Hematopoietic multipotent progenitor cell treated with erythropoietin and hydrocortisone succinate and interleukin-3 and kit ligand, for 4 days (in vitro differentiated cells): ENCODE data around the gene DIO1.
A peak's percentile ranks its signal among the peaks of the same experiment; 100 is the strongest.

ENCODE experiments used
- DNase-seq: peaks from one replicate; pipeline ENCODE4 v3.0.0-alpha.2; 2015

The DIO1 gene

DNA sequence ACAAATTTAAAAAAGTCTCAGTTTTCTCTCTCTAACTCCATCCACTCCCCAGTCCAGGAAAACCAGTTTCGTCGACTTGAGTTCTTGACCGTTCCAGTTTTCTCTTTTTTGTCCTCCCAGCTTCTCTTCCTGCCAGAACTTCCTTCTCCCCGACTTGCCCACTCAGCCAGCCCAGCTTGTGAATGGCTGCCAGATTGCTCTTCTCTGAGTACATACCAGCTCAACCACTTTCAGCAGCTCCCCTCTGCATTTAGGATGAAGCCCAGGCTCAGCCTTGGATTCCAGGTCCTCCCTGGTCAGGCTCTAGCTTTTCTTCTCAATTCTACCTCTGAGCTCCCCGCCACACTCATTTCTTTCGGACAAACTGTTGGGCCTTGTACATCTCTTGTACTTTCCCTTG lies 1.4 kb downstream of the DIO1 start:
- no peak for DNase-seq

DNA sequence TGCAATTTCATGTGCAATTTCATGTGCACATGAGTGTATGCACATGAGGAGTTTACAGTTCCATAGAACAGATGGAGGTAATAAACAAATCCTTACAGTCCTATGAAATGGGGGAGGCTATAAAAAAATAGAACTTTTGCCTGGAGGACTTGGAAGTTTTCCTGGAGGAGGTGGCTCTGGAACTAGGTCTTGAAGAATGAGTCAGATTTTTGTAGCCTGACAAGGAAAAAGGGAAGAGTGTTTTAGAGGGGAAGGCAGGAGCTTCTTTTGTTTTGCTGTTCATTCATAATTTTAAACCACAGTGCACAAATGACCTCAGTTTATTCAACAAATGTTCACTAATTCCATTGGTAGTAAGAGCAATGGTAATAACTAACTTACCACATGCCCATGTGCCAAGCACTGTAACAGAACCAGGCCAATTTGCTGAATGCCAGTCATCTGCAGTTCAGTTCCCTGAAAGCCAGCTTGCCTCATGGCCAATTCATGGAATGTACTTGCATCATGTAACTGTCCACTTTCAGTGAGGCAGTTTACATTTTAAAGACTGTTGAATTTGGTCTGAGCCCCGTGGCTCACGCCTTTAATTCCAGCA lies 2.7 kb downstream of the DIO1 start:
- no peak for DNase-seq

DNA sequence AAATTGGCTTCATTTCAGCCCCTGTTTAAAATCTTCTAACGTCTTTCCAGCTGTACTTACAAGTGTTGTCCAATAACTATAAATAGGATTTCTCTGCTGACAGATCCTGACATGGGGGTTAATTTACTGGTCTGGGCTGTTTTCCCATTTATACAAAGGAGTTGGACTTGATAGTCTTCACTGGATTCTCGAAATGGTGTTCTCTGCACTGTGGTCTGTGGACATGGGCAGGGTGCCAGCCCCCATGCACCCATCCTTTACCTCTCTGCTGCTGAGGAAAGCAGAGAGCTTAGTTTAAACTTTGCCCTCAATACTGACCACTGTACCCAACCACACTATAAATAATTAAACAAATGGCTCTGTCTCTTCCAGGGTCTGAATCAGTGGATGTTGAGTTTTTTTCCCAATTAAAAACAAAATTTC lies 5.2 kb downstream of the DIO1 start:
- DNase-seq, result no peak

DNA sequence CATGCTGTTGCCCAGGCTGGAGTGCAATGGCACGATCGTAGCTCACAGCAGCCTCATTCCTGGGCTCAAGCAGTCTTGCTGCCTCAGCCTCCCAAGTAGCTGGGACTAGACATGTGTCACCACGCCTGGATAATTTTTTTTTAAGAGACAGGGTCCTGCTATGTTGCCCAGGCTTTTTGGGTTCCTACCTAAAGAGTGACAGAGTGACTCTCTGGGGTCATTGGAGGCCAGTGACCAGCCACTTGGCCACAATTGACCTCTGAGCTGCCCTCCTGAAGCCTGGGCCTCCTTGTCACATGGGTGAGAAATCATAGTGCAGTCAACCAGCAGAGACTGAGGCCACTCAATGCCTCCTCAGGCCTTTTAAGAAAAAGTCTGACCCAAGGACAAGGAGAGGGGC lies 5.7 kb downstream of the DIO1 start:
- DNase-seq, result no peak

DNA sequence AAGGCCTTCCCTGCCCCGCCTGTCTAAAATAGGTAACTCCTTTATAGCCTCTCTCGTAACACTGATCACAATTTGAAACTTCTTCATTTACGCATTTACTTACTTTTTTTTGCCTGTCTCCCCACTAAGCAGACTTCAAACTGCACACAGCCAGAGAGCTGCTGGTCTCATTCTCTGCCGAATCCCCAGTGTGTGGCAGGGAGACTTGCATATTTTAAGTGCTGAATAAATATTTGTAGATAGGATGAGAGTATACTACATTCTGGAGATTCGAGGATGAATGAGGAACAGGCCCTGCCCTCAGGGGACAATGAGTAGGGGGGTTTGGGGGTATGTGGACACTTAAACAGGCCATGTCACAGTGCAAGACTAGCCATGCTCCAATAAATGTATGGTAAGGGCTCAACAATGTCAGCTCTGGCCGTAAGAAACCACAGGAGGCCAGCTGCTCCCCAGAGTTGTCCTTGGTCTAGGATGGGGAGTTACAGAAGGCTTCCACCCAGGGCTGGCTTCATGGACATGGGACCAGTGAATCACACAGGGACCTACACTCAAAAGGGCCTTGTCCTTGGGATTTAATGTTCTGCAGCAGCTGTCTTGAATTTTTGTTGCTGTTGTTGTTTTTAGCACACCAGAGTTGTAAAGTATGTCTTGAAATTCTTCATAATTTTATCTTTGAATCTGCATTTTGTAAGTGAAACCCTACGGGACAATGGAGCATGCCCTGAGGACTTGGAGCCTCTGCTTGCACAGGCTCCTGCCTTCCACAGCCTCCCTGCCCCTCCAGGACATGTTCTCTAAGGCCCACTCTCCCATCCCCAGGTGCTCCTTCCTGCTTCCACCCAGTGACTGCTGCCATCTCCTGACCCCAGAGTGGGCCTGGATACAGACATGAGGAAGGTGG lies 8.5 kb downstream of the DIO1 start:
- DNase-seq, result no peak

DNA sequence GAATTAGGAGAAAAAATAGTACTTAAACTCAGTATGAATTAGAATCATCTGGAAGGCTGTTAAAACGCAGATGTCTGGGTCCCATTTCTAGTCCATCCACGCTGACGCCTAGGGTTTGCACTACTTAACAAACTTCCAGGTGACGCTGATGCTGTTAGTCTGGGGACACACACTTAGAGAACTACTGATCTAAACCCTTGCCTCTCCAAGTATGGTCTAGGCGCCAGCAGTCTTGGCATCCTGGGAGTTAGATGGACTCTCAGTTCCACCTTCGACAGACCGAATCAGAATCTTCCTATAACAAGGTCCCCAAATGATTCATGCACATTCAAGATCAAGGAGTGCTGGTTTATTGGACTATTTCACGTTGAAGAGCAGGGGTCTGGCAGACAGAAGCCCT lies 11.5 kb downstream of the DIO1 start:
- DNase-seq, result no peak

DNA sequence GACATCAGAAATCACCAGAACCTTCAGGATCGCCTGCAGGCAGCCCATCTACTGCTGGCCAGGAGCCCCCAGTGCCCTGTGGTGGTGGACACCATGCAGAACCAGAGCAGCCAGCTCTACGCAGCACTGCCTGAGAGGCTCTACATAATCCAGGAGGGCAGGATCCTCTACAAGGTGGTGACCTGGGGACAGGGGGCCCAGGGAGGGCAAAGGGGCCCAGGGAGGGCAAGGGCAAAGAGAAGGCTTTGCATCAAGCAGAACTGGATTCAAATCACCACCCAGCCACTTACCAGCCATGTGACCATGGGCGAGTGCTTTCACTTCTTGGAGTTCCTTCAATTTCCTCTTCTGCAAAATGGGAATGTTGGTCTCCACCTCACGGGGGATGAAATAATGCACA lies 12.1 kb downstream of the DIO1 start:
- DNase-seq, result no peak

DNA sequence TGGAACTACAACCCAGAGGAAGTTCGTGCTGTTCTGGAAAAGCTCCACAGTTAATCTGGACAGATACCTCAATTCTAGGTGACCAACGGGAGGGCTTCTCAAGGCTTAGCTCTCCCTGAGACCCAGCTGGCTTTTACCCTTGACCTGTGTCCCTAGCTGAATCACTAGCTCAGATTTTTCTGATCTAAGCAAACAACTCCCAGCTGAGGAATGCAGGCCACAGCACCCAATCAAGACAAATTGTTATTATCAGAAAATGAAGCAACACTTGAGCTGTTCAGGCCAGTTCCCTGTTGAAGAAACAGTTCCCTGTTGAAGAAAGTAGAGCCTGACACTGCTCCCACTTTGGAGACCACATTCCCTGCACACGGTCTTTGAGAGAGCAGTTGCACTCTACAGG lies 16.0 kb downstream of the DIO1 start:
- no peak for DNase-seq

DNA sequence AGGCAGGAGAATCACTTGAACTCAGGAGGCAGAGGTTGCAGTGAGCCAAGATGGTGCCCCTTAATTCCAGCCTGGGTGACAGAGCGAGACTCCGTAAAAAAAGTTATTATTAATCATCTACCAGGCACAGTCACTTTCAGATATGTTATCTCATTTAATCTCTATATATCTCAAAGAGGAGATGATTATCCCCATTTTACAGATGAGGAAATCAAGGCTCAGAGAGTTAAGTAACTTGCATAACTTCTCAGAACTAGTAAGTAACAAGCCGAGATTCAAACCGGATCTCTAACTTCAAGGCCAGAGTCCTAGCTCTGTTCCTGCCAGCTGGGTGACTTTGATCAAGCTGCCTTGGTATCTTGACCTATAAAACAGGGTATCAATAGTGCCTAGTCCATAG lies 17.5 kb downstream of the DIO1 start:
- no peak for DNase-seq

DNA sequence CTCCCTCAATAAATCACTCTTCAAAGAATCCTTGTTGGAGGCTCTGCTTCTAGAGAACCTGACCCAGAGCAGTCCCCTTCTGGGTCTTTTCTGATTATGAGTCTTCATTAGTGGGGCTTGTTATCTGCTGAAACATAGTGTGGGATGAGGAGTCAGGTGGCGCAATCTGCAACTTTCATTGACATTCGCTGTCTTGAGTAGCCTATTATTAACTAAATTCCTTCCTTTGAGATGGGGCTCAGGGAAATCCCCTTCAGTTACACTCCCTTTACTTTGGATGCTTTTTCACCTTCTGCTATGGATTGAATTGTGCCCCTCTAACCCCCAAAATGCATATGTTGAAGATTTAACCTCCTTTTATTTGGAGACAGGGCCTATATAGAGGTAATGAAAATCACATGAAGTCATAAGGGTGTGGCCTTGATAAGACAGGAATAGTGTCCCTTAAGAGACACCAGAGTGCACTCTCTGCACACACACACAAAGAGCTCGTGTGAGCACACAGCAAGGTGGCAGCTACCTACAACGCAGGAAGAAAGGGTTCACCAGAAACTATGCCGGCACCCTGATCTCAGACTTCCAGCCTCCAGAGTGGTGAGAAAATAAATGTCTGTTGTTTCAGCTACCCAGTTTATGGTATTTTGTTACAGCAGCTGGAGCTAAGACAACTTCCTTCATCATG lies 19.5 kb downstream of the DIO1 start:
- peak; percentile 33 for DNase-seq

DNA sequence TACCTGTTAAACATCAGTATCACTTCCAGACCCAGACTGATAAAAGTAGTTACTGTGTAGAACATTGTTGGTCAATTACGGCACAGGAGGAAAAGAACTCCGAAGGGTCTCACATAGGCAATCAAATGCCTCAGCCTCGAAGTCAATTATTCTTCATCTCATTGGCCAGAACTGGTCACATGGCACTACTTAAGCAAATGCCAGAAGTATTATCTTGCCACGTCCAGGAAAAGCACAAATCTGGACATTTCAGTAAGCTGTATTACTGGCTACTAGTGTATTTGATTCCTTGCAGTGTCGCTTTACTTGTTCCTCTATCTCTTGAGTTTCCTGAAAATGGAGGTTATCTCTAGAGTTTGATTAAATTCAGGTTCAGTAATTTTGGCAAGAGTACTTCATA lies 24.4 kb downstream of the DIO1 start:
- no peak for DNase-seq

DNA sequence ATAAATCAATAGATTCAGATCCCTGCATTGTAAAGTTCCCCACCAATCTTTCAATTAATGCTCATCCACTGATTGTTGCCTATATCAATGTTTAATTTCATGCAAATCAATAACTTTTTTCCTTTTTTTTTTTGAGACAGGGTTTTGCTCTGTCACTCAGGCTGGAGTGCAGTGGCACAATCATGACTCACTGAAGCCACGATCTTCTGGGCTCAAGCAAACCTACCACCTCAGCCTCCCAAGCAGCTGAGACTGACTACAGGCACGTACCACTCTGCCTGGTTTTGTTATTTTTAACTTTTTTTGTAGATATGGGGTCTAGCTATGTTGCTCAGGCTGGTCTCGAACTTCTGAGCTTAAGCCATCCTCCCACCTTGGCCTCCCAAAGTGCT lies 25.7 kb downstream of the DIO1 start:
- peak; percentile 35 for DNase-seq

DNA sequence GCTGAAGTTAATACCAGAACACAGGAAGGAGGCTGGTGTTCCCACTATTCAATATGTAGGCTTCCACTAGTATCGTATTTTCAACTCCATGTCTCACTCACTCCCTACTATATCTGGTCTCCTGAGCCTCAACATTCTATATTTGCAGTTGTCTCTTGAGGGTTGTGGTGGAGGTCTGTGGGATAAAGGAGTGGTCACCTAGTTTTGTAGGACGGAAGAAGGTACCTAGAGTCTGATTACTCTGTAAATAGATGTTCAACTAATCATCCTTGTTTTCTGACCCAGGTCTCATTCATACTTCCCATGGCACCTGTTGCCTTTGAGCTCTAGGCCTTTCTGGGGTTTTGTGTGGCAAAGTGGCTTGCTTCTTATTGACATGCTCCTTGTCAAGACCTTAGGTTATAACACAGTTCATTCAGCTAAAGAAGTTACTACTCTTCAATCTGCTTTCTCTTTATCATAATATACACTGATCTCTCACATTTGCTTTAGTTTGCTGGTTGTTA lies 33.4 kb downstream of the DIO1 start:
- no peak for DNase-seq

DNA sequence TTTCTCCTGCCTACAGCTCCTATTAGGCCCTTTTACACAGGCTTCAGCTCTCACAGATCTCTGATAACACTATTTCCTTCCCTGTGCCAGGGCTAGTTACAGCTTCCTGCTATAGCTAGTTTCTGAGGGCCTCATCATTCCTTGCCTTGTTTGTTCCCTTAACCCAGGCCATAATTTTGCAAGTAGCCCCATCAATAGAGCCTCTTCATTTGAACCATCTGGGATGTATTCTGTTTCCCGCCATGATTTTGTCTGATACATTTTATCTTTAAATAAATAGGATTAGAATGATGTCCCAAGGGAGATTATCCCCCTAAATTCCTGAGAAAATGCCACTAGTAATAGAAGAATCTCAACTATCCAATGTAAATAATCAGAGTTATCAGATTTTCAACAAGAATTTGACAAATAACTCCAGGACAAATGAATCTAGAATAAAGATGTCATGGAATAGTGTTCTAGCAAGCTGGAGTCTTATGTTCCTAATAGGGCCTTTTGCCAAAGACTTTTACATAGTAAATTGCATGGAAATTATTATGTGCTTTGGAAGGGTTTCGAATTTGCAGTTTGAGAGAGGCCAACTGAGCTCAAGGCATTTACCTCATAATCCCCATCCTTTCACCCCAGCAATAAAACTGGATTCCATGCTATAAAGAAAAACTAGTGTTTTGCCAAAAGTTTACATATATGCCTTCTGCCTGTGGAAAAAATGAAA lies 35.4 kb downstream of the DIO1 start:
- DNase-seq, result peak; percentile 31

DNA sequence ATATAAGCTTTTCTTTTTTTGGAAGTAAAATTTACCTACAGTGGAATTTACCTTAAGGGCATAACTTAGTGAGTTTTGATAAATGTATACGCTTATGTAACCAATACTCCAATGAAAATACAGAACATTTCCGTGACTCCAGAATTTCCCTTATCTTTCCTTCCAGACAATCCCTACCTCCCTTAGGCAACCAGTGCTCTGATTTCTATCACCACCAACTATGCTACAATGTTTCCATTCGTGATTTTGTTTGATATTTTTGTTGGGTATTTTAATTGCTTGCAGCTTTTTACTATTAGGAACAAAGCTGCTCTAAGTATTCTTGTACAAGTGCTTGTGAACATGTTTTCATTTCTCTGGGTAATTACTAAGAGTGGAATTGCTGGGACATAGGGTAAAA lies 36.9 kb downstream of the DIO1 start:
- no peak for DNase-seq

DNA sequence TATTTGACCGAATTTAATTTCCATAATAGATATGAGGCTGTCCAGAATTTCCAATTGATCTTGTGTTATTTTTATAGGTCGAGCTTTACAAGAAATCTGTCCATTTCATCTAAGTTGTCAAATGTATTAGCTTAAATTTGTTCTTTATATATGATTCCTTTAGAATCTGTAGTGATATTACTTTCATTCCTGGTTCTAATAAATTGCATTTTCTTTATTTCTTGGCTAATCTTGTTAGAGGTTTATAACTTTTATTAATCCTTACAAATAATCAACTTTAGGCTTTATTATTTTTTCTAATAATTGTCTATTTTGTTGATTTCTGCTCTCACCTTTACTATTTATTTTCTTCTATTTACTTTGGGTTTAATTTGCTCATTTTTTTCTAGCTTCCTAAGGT lies 37.5 kb downstream of the DIO1 start:
- DNase-seq, result no peak

DNA sequence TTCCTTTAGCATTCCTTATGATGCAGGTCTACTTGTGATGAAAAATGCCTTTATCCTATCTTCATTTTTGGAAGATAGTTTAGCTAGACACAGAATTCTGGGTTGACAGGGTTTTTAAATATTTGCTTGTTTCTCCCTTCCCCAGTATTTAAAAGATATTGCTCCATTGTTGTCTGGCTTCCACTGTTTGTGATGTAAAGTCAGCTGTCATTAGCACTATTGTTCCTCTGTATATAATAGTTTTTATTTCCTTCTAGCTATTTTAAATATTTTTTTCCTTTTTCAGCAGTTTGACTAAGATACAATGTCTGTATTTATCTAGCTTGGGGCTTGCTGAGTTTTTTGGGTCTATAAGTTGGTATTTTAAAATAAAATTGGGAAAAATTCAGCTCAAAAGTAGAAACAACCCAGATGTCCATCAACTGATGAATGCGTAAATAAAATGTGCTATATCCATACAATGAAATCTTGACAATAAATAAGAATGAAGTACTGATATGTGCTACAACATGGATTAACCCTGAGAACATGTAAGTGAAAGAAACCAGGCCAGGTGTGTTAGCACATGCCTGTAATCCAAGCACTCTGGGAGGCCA lies 40.3 kb downstream of the DIO1 start:
- no peak for DNase-seq

DNA sequence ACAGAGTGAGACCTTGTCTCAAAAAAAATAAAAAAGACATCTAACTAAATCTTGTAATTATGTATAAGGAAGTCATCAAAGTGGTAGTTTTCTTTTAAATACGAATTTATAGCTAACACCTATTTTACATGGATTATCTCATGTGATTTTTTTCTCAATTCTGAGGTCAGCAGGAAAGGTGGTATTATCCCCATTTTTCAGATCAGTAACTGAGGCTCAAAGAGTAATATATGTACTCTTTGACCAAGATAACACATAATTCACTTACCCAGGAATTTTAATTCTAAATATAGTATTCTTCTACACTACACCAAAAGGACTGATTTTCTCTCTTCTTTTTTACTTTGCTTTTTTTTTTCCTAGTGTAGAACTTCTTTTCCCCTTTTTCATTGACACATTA lies 42.4 kb downstream of the DIO1 start:
- no peak for DNase-seq

DNA sequence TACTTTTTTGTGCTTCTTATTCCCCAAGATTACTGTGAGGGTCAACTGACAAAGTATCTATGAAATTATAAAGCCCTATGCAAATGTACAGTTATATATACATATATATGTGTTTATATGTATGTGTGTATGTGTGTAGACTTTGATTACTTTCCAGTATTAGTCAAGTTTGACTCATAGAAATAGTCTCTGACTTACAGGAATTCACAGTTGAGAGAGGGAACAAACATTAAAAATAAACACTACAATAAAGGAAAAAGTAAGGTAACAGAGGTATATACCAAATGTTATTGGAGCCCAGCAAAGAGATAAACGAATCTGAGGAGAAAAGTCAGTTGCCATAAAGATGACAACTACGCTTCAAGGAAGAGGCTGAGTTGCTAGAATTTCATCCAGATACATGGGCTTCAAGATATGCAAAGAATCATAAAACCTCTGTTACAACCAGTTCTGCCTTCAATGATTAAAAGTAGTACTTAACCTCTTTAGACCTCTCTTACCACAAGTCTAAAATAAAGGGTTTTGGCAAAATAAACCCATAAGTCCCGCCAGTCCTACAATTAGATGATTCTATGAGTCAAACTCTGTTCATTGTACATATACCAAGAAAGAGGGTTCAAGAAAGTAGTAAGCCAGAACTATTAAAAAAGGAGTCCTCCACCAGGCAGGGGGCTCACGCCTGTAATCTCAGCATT lies 44.3 kb downstream of the DIO1 start:
- DNase-seq, result no peak

DNA sequence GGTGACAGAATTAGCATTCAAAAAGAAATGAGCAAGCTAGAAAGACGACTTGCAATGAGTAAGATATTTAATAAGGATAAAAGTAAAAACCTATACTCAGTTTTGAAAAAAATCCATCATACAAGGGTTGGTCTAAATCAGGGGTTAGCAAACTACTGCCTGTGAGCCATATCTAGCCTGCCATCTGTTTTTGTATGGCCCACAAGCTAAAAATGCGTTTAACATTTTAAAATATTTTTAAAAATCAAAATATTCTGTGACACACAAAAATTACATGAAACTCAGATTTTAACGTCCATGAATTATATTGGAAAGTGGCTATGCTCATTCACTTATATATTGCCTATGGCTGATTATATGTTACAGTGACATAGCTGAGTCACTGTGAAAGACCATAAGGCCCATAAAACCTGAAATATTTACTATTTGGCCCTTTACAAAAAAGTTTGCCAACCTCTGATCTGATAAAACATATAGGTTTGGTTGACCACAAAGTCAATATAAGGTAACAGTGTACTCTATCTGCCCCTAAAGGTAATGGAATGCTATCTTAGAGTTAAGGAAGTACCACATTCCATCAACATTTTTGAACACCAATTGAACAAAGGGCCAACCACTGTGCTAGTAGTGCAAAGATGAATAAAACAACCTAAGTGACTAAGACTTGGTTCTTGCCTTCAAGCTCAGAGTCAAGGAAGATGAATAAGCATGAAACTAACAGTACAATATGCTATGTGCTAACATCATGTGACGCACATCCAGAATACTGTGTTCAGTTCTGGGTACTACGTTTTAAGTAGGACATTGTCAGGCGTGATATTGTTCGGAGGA lies 48.4 kb downstream of the DIO1 start:
- DNase-seq, result peak; percentile 58

DNA sequence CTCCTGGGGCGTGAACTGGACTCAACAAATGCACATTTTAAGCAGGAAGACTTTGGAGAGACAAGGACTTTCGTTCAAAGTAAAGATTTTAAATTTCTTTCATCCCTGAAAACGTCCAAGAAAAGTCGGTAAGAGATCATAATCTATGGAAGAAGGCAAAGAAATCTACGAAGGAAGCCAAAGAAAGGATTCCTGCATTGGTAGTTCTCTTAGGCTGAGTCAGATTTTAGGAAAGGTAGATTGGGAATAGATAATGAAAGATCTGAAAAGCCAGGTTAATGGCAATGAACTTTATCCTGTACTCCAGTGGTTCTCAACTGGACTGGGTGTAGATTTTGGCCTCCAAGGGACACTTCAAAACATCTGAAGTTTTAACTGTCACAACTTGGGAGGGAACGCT lies 49.1 kb downstream of the DIO1 start:
- no peak for DNase-seq
